T-helper 17 cell (primary cell): ENCODE results near the gene ZNF22. TPM values are rescaled to one million over a fixed set of nuclear protein-coding genes. Genes with fewer than 3 reads are reported as not detected.
A peak's percentile ranks its signal among the peaks of the same experiment; 100 is the strongest.

ENCODE experiments used
- ATAC-seq: fragments of 150-1000 bp; cut with Tn5 transposase; 2 replicates; pipeline ENCODE4 v1.10.0; 2021; ENCODE audit warnings: mild to moderate bottlenecking, moderate library complexity
- DNase-seq, 3 donors: peaks; one replicate each; pipeline versions ENCODE4 v3.0.0 to v3.0.0-alpha.2; 2020 to 2021
- H3K9me3 ChIP-seq: one replicate; pipeline ENCODE4 v1.7.0; 2013; ENCODE audit warnings: low read length, mild to moderate bottlenecking; ENCODE audit not compliant: control insufficient read depth, poor library complexity, severe bottlenecking
- H3K27ac Mint-ChIP-seq: one replicate; pipeline ENCODE4 v1.8.0; 2022; ENCODE audit warnings: mild to moderate bottlenecking, moderate library complexity, mixed read lengths
- H3K27me3 Mint-ChIP-seq: one replicate; pipeline ENCODE4 v1.8.0; 2022; ENCODE audit warnings: mixed read lengths
- H3K36me3 Mint-ChIP-seq: one replicate; pipeline ENCODE4 v1.8.0; 2022; ENCODE audit warnings: low read depth, mixed read lengths
- H3K4me1 Mint-ChIP-seq: one replicate; pipeline ENCODE4 v1.8.0; 2022; ENCODE audit warnings: mild to moderate bottlenecking, mixed read lengths
- H3K4me3 Mint-ChIP-seq: one replicate; pipeline ENCODE4 v1.8.0; 2022; ENCODE audit warnings: mild to moderate bottlenecking, moderate library complexity, mixed read lengths
- total RNA-seq, 4 donors: library from RNA in 2 of 4; stranded (reverse) in 2 of 4; gene quantifications; one replicate each; pipeline ENCODE4 v1.2.3 and lab custom pipeline; 2022 to 2026

The ZNF22 gene
- total RNA-seq, 2 donors from 2014 or later: 12.1 to 12.5 TPM

DNA sequence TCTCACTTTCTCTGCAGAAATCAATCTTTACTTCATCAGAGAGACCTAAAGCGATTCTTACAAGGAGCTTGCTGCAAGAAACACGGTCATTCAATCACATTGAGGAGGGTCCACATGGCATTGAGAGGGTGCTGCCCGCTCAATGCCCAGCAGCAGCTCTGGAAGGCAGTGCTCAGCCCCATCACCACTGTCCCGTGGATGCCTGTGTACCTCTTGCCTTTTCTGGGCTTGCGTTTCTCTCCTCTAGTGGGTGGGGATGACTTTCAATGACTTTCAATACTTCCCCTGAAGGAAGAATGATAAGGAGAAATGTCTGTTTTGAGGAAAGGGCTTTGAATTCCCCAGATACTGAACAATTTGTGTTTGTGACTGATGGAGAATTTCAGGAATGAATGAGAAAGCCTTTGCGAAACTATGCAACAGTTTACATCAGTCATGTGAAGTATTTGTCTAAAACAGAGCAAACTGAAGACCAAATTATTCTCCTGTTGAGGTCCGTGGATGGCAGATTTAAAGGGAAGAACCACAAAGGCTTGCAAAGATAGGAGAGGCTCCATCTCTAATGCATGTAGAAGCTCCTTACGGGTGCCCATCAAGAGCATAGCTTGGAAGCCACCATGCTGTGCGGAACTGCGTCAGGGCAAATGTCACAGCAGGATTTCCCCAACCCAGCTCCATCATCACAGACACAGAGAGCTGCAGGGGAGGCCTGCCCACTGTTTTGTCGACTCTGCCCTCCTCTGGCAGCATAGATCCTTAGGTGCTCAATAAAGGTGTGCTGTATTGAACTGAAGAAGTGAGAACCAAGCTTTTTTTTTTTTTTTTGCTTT, 6.6 kb upstream of the ZNF22 start:
- H3K36me3 Mint-ChIP-seq: no peaks in the 10 kb centered on the region
- H3K9me3 ChIP-seq: no peaks in the 10 kb centered on the region
- H3K4me3 Mint-ChIP-seq: no peak overlapping the region
- no peak overlapping the region for H3K27ac Mint-ChIP-seq
- H3K4me1 Mint-ChIP-seq: peaks cover 7% of the 10 kb centered on the region
- DNase-seq (no peak), ATAC-seq (no peak)
- peaks cover 24% of the 10 kb centered on the region for H3K27me3 Mint-ChIP-seq

DNA sequence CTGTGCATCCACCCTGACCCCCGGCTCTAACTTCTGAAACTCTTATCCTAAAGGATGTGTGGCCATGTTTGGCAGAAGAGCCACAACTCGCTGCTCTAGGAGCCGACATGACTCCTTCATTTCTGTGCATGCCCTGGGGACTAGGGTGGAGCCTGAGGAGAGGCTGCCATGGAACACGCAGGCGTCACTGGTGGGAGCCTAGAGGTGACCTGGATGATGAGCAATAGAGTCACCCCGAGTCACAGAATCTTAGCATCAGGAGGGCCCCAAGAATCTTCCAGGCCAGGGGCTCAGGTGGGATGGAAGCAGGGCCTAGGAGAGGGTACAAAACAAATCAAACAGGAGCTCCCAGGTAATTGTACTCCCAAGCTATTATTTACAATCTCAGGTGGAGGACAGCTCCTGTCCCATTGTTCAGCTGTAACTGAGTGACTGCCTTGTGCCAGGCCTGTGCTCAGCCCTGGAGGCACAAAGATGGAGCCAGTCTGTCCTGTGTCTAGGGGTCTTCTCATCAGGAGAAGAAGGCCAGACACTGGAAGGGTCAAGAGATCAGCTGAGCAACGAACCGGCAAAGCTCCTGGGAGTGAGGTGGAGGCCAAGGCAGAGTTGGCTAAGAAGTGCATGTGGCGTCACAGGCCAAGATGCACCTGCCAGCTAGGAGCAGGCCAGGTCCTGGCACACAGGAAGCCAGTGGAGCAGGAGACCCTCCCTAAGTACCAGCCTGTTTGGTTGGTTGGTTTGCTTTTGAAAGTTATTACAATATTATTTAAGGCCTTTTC, 5.8 kb upstream of the ZNF22 start:
- no peak overlapping the region for H3K4me3 Mint-ChIP-seq
- ATAC-seq (no peak), DNase-seq (no peak)
- no peaks in the 10 kb centered on the region for H3K9me3 ChIP-seq
- H3K4me1 Mint-ChIP-seq: peaks cover 7% of the 10 kb centered on the region
- H3K36me3 Mint-ChIP-seq: no peaks in the 10 kb centered on the region
- H3K27me3 Mint-ChIP-seq: peaks cover 16% of the 10 kb centered on the region
- no peak overlapping the region for H3K27ac Mint-ChIP-seq

DNA sequence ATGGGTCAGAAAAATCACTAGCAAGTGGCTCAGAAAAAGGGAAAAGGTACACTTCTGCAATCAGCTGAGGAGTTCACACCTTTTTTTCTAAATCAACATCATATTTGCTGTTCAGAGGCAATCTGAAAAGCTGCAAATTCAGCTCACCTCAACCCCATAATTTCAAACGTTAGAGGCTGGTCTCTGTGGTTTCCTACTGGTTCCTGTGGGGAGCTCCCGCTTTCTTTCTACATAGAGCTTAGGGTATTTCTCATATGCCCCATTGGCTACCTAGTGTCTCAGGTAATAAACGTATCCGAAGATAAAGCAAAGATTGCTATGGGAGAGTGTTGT, 5.2 kb upstream of the ZNF22 start:
- Mint-ChIP-seq H3K27me3 (peaks cover 10% of the 10 kb centered on the region), H3K4me1 (peaks cover 8% of the 10 kb centered on the region), H3K27ac (no peak overlapping the region), H3K4me3 (peak overlapping the region; percentile 50), H3K36me3 (no peaks in the 10 kb centered on the region)
- no peaks in the 10 kb centered on the region for H3K9me3 ChIP-seq
- no peak for ATAC-seq
- no peak for DNase-seq

DNA sequence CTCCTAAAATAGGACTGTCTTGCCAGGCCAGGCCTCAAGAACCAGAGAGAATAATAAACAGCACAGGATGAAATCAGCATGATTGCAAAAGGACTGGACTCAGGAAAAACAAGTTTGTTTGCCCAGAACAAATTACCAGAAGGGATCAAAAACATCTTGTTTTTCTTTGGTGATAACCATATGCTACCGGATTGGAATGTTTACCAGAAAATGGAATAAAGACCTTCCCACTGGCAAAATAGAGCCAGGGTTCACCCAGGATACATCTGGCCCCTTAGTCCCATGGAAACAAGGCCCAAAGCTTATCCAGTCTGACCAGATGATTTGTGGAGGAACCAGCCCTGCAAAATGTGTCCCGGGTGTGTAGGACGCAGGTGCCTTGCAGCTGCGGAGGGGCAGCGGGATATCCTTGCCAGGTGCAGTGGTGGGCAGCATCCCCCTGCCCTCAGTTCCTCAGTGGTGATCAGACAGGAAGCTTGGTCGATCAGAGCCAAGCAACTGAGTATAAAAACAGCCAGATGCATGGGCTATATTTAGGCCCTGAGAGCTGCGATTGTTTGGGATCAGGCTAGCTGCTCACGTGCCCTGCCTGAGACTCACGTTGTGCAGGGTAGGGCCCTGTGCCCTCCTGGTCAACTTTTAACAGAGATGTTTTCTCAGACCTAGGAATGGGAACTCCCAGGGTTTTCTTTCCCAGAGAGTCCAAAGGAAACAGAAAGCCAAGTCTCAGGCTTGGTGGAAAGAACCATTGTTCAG, 4.6 kb upstream of the ZNF22 start:
- peaks cover 10% of the 10 kb centered on the region for H3K4me1 Mint-ChIP-seq
- peaks cover 4% of the 10 kb centered on the region for H3K27me3 Mint-ChIP-seq
- H3K27ac Mint-ChIP-seq: no peak overlapping the region
- ATAC-seq: no peak
- H3K4me3 Mint-ChIP-seq: peak overlapping the region; percentile 50
- H3K36me3 Mint-ChIP-seq: no peaks in the 10 kb centered on the region
- DNase-seq: no peak
- no peaks in the 10 kb centered on the region for H3K9me3 ChIP-seq

DNA sequence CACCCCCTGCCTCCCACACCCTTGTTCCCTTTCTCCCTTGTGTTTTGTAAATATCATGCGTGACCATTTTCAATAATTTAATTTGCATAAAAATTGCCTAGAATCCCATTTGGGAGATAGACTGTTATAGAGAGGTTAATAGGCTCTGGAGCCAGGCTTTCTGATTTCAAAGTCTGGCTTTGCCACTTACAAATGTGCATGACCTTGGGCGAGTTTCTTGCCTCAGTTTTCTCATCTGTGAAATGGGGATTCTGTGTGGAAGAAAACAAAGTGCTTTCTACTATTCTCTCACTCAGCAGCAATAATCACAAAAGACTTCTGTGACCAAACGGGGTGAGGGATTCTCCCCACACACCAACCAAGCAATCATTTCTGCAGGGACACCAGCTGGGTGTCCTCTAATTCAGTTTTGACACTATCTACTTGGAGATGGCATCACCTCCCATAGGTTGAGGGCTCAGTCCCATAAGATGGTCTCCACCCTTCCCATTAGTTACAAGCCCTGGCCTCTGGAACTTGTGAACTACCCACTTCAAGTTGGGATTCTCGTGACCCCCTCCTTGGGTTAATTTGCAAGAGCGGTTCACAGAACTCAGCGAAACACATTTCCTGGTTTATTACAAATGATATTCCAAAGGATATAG, 3.5 kb upstream of the ZNF22 start:
- H3K4me1 Mint-ChIP-seq: peaks cover 11% of the 10 kb centered on the region
- no peak overlapping the region for H3K4me3 Mint-ChIP-seq
- no peaks in the 10 kb centered on the region for H3K36me3 Mint-ChIP-seq
- H3K9me3 ChIP-seq: no peaks in the 10 kb centered on the region
- no peak for ATAC-seq
- H3K27me3 Mint-ChIP-seq: no peaks in the 10 kb centered on the region
- no peak for DNase-seq
- no peak overlapping the region for H3K27ac Mint-ChIP-seq

DNA sequence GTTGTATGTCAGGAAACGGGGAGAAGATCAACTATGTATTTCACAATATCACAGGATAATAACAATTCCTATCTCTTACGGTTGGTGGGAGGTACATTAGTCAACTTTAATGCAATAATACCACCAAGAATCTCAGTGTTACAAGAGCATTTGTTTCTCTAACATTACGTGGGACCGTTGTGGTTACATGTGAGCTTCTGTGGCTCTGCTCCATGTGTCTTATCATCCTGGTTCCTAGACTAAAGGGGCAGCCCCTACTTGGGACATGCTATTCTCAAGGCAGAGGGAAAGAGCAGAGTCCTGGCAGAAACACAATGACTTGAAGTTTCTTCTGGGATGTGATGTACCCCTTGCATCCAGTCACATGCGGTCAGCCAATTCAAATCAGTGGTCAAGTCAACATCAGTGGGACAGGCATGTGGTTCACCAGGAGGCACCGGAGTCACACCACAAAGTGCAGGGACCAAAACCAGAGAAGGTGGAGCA, 2.5 kb upstream of the ZNF22 start:
- no peak for ATAC-seq

DNA sequence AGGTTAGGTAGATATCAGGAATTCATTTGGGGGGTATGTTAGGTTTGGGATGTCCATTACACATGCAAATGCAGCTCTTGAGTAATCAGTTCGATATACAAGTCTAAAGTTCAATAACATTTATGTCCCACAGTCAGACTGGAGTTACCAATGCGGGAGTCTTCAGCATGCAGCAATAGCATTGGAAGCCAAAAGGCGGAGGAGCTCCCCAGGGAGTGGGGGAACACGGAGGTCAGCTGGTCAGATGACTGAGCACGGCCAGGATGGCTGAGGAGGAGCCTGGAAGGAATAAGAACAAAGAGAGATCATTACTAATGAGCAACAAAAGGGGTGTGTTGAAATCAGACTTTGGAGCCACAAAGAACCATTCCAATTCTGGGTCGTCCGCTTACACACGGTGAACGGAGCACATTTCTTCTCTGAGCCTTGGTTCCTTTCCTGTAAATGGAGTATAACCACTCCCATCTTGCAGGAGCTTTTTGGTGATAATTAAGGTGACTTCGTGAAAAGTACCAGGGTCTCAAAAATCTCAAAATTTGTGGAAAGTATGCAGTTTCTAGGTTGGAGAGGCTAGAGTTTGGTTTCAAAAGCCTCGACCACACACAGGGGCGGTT, 478 bp upstream of the ZNF22 start:
- peak overlapping the region; percentile 82 for H3K4me3 Mint-ChIP-seq
- ATAC-seq (no peak), DNase-seq (no peak)
- no peaks in the 10 kb centered on the region for H3K27me3 Mint-ChIP-seq
- peaks cover 10% of the 10 kb centered on the region for H3K4me1 Mint-ChIP-seq
- H3K36me3 Mint-ChIP-seq: peaks cover 2% of the 10 kb centered on the region
- H3K27ac Mint-ChIP-seq: peak overlapping the region; percentile 67
- H3K9me3 ChIP-seq: no peaks in the 10 kb centered on the region

More for the DNA sequence above, 2.5 kb upstream of the ZNF22 start:
- no peak for DNase-seq
- H3K27me3 Mint-ChIP-seq: no peaks in the 10 kb centered on the region
- H3K9me3 ChIP-seq: no peaks in the 10 kb centered on the region
- no peak overlapping the region for H3K4me3 Mint-ChIP-seq
- no peaks in the 10 kb centered on the region for H3K36me3 Mint-ChIP-seq
- no peak overlapping the region for H3K27ac Mint-ChIP-seq
- peaks cover 13% of the 10 kb centered on the region for H3K4me1 Mint-ChIP-seq

DNA sequence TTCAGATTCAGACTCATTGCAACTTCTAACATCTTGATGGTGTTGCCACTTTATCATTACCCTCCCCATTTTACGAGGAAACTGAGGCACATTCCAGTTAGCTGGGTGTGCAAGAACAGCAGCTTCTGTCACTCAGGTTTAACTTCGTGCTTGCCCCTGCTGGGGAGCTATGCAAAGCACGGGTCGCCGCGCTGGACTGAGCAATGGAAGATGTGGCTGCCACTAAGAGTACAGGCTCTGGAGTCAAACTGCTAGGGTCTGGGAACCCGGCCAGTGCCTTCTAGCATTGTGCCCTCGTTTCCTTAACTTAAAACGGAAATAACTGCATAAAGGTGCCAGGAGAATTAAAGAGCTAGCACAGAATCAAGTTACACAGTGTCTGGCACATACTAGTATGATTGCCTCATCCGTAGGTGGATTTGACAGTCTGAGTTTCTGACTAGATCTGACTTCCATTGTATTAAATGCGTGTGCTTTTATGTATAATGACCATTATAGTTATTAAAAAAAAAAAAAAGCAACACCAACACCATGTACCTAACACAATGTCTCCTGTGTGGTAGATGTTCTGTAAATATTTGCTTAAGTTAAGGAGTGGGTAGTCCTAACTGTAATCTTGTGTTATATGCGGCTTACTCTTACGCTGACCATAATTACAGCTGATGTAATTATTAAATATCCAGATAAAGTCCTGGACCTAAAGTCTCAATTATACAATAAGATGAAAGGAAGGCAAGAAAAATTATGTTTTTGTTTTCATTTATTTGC, 842 bp downstream of the ZNF22 start:
- no peaks in the 10 kb centered on the region for H3K9me3 ChIP-seq
- Mint-ChIP-seq H3K27ac (peak overlapping the region; percentile 68), H3K27me3 (no peaks in the 10 kb centered on the region), H3K36me3 (peaks cover 2% of the 10 kb centered on the region), H3K4me3 (peak overlapping the region; percentile 87), H3K4me1 (peaks cover 11% of the 10 kb centered on the region)
- ATAC-seq (peak; percentile 82), DNase-seq (peak in 1 of 3 donors; percentile 29)

DNA sequence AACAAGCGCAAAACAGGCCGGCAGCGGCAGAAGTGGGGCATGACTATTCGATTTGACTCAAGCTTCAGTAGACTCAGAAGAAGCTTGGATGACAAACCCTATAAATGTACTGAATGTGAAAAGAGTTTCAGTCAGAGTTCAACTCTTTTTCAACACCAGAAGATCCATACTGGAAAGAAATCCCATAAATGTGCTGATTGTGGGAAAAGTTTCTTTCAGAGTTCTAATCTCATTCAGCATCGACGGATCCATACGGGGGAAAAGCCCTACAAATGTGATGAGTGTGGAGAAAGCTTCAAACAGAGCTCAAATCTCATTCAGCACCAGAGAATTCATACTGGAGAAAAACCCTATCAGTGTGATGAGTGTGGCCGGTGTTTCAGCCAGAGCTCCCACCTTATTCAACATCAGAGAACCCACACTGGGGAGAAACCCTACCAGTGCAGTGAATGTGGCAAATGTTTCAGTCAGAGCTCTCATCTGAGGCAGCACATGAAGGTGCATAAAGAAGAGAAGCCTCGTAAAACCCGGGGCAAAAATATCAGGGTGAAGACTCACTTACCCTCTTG, 2.8 kb downstream of the ZNF22 start:
- Mint-ChIP-seq H3K4me3 (no peak overlapping the region), H3K36me3 (peaks cover 2% of the 10 kb centered on the region), H3K27me3 (no peaks in the 10 kb centered on the region), H3K4me1 (peaks cover 11% of the 10 kb centered on the region), H3K27ac (no peak overlapping the region)
- DNase-seq (no peak), ATAC-seq (no peak)
- no peaks in the 10 kb centered on the region for H3K9me3 ChIP-seq

DNA sequence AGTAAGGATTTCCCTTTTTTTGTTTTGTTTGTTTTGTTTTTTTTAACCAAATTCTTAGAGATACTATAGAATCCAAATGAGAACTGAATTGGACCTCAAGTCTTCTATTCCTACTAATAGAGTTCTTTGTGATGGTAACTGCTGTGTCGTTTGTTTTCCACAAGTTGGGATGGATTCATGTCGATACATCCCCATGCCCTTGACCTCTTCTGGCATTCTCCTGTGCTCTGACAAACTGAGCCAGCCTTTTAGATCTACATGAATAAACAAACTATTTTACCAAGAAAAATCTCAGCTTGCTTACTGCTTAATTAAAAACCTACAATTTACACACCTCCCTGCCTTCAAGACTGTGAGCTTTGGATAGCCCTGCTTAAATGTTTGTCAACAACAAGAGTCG, 3.9 kb downstream of the ZNF22 start:
- no peak for ATAC-seq
- H3K36me3 Mint-ChIP-seq: peaks cover 2% of the 10 kb centered on the region
- H3K9me3 ChIP-seq: no peaks in the 10 kb centered on the region
- no peak overlapping the region for H3K4me3 Mint-ChIP-seq
- H3K27me3 Mint-ChIP-seq: no peaks in the 10 kb centered on the region
- H3K27ac Mint-ChIP-seq: no peak overlapping the region
- peaks cover 11% of the 10 kb centered on the region for H3K4me1 Mint-ChIP-seq
- no peak for DNase-seq

DNA sequence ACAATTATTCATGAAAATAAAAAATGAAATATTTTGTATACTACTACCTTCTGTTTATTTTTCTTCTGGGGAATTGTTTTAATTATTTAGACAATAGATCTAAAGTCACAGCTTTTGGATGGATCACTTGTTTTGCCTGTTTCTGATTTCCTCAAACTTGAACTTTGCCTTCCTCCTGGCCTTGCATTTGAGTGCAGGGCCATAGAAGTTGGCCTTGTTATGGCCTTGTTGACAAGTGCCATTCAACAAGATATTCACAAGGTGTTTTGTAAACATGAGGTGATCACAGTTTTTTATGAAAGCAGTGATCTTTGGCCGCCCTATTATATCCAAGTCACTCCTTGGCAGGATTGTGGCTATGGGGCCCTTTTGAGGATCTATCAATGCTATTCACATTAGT, 4.6 kb downstream of the ZNF22 start:
- ATAC-seq (no peak), DNase-seq (no peak)
- no peaks in the 10 kb centered on the region for H3K9me3 ChIP-seq
- H3K27me3 Mint-ChIP-seq: no peaks in the 10 kb centered on the region
- no peak overlapping the region for H3K27ac Mint-ChIP-seq
- peaks cover 2% of the 10 kb centered on the region for H3K36me3 Mint-ChIP-seq
- no peak overlapping the region for H3K4me3 Mint-ChIP-seq
- H3K4me1 Mint-ChIP-seq: peaks cover 11% of the 10 kb centered on the region
